GM12872 (cell line): Measurements from ENCODE around the gene TAB2.

Experiments used
- TF ChIP-seq, protein P1 (sequence below): IDR thresholded peaks from 3 replicates; pipeline ENCODE4 v1.5.1; 2011; ENCODE audit warnings: low read depth, mild to moderate bottlenecking, low read length, moderate library complexity; ENCODE audit not compliant: insufficient read depth

TAB2 gene

DNA sequence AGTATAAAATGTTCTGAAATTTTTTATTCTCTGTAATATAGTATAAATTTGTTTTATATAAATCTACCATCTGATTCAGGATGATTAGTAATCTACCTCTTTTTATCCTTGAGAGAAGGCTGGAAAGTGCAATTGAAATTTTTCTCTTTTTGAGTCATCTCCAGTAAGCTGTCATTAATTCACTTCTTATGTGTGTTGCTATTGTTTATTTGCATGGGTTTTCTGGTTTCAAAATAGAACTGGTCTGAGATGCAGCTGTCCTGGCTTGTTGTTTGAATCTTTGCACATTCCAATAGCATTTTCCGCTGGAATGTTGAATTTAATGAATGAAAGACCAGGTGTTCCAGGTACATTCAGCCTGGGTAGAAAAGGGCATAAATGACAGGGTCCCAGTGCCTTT, 24.3 kb upstream of the TAB2 start:
- TF ChIP-seq, protein P1, sequence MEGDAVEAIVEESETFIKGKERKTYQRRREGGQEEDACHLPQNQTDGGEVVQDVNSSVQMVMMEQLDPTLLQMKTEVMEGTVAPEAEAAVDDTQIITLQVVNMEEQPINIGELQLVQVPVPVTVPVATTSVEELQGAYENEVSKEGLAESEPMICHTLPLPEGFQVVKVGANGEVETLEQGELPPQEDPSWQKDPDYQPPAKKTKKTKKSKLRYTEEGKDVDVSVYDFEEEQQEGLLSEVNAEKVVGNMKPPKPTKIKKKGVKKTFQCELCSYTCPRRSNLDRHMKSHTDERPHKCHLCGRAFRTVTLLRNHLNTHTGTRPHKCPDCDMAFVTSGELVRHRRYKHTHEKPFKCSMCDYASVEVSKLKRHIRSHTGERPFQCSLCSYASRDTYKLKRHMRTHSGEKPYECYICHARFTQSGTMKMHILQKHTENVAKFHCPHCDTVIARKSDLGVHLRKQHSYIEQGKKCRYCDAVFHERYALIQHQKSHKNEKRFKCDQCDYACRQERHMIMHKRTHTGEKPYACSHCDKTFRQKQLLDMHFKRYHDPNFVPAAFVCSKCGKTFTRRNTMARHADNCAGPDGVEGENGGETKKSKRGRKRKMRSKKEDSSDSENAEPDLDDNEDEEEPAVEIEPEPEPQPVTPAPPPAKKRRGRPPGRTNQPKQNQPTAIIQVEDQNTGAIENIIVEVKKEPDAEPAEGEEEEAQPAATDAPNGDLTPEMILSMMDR: no peak

DNA sequence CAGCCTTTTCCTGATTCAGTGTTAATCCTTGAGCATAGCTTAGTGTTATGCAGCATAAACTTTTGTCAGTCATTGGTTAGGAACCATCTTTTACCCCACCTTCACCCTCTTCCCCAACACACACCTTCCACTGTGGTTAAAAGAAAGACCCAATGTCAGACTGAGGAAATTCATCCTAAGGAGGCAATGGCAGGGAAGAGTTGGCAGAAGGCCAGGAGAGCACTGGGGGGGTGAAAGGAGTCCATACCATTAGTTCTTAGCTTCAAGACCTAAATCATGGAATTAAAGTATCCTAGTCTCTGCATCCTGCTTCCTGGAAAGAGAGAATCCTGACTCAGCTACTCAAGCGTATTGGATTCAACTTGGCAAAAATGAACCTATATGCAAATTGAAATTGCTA, 16.9 kb upstream of the TAB2 start:
- TF ChIP-seq, protein P1: no peak

DNA sequence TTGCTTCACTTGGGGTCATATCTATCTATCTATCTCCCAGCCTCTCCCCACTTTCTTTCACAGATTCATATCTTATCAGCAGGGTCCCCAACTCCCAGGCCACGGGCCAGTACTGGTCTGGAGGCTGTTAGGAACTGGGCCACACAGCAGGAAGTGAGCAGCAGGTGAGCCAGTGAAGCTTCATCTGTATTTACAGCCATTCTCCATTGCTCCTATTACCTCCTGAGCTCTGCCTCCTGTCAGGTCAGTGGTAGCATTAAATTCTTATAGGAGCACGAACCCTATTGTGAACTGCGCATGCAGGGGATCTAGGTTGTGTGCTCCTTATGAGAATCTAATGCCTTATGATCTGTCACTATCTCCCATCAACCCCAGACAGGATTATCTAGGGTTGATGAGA, 14.8 kb upstream of the TAB2 start:
- TF ChIP-seq, protein P1: no peak

DNA sequence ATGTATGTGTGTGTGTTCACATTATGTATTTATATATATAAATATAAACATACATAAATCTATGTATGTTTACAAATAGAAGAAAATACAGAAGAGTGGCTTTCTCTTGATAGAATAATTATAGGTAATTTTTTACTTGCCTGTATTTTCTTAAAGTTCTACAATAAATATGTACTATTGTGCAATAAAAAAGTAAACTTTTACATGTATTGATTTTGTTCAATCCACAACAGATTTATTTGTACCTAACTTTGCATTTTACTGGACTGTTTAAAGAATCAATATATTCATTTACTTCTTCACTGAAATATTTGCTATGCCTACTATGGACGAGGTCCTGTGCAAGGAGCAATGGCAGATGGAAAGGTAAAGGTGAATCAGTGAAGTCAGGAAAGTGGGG, 14.0 kb upstream of the TAB2 start:
- TF ChIP-seq, protein P1: no peak

DNA sequence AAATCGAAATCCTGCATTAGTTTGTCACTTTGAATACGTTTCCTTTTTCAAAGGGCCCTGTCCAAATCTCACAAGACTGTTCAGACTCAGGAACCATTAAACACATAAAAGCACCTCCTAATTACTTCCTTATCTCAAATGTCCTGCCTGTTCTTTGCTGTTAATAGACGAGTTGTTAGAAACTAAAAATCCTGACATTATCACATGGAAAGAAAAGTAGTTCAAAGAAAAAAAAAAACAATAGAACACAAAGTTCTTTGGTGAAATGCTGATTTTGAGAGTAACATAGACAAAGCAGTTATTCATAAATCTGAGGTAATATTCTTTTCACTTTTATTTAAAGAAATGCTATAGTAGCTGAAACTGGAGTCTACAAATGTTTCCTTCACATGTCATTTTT, 12.1 kb upstream of the TAB2 start:
- TF ChIP-seq, protein P1: no peak

DNA sequence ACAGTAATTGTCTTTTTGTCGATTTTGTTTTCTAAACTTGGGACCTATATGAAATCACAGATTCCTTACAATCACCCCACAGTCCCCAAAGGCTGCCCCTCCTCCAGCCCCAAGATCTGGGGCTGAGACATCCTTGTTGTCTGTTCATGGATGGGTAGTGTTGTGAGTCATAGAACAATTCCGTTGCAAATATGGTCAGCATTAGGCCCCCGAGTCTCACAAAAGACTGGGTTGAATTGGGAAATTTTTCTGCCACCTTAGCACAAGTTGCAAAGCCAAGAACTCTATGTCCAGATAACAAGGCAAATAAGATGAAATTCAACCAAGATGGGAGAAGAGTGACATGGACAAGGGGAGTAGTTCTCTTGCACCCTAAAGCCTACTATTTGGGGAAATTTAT, 10.5 kb upstream of the TAB2 start:
- TF ChIP-seq, protein P1: no peak

DNA sequence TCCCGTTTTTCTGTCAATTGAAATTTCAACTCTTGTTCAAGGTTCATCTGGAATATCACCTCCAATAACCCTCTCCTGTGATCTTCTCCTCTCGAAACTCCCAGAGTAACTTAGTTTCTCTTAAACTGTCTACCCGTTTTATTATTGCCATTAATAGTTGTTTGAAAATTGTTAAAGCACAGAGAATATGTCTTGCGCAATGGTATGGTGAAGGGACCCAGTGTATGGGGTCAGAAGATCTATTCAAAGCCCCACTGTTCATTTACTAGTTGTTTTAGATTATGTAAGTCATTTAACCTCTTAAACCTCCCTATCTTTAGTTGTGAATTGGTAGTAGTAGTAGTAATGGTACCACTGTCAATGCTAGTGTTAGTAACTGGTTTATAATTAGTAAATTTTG, 6.2 kb upstream of the TAB2 start:
- TF ChIP-seq, protein P1: no peak

DNA sequence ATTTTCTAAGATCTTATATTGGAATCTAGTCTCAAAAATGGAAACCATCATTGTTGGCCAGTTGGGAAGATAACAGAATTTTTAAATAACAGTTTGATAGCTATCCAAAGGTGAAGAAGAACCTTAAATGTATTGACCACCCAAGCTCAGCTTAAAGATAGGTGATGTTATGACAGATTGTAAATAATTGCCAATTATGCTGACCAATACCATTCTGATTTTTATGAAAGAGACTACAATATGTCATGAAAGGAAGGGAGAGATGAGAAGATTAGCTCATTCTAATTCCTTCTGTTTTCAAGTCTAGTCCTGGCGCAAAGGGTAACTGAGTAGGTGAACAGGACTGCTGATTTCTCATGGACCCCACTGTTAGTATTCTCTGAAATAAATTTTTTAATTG, 5.7 kb upstream of the TAB2 start:
- TF ChIP-seq, protein P1: no peak
